Esophagus squamous epithelium (tissue), 5 donors: Measurements from ENCODE around the gene NAAA. TPM values are rescaled to one million over a fixed set of nuclear protein-coding genes. Genes with fewer than 3 reads are reported as not detected.
A peak's percentile ranks its signal among the peaks of the same experiment; 100 is the strongest.

Experiments used
- DNase-seq: peaks from one replicate; lab custom pipeline; 2025; lab: John Stamatoyannopoulos, UW
- H3K27ac ChIP-seq, 4 donors: fragments of 200-600 bp; sonication (generic); one replicate each; pipeline ENCODE4 v1.5.1; 2016 to 2019; ENCODE audit warnings: mild to moderate bottlenecking in 1 of 4
- H3K27me3 ChIP-seq, 4 donors: fragments of 200-600 bp; sonication (generic); 1 replicate in 3 of 4; 2 replicates in 1 of 4; pipeline versions ENCODE4 v1.5.1 to v1.6.0; 2017 to 2021; ENCODE audit warnings: antibody characterized with exemption in 1 of 4
- H3K36me3 ChIP-seq, 3 donors: fragments of 200-600 bp; sonication (generic); one replicate each; pipeline ENCODE4 v1.5.1; 2016 to 2019
- H3K4me1 ChIP-seq, 3 donors: fragments of 200-600 bp; sonication (generic); one replicate each; pipeline ENCODE4 v1.5.1; 2017 to 2019
- H3K4me3 ChIP-seq, 4 donors: fragments of 200-600 bp; sonication (generic); 1 replicate in 3 of 4; 2 replicates in 1 of 4; pipeline ENCODE4 v1.5.1; 2016 to 2019; ENCODE audit warnings: mild to moderate bottlenecking in 2 of 4, moderate library complexity in 1 of 4
- H3K9me3 ChIP-seq, 3 donors: fragments of 200-600 bp; sonication (generic); one replicate each; pipeline ENCODE4 v1.5.1; 2016 to 2019
- CTCF ChIP-seq, 6 experiments: fragments of 450-650 bp in 4 of 6; fragments of 200-600 bp in 2 of 6; sonication (generic) in 2 of 6; IDR thresholded peaks; one replicate each; pipeline ENCODE4 v1.5.1; 2016 to 2019; ENCODE audit warnings: antibody characterized with exemption in 6 of 6, mild to moderate bottlenecking in 4 of 6, moderate library complexity in 4 of 6
- POLR2A ChIP-seq, 4 donors: fragments of 450-650 bp; IDR thresholded peaks; one replicate each; pipeline ENCODE4 v1.6.1; 2017; ENCODE audit warnings: antibody characterized with exemption in 4 of 4, mild to moderate bottlenecking in 4 of 4, moderate library complexity in 3 of 4
- WGBS, 2 donors: methylation state at CpG; one replicate each; pipeline ENCODE4 v1.1.5; 2018; 5-methylcytosine and 5-hydroxymethylcytosine counted together
- intact Hi-C: fragments of 100-400 bp; cut with DNase I; formaldehyde crosslinking; loops from one replicate; pipeline ENCODE4 v1.15.0; 2022
- total RNA-seq, 4 donors: library from RNA; depleted of rRNA; stranded (reverse); fragments of >200 nt; gene quantifications; one replicate each; pipeline ENCODE4 v1.1.0, GENCODE V29; 2016
- donor health status: DM: yes; HTN: yes; CAD: no.

Gene NAAA
- total RNA-seq, 4 donors from 2014 or later: 53.6 to 152 (median 86.2) TPM

- WGBS, 2 donors: 75% methylated on average over 3 of the region's 3 CpGs
- intact Hi-C loops: no loop called here
- no peak for DNase-seq
Measured at GRCh38 chr4:75950213-75950815, 9.5 kb upstream of the NAAA start.

GRCh38 chr4:75948822-75949444 is 8.1 kb upstream of the NAAA start:
- Histone ChIP-seq H3K36me3 (peaks cover 0 to 86% (median 38%) of the 10 kb centered on the region in 3 donors), H3K4me3 (no peak overlapping the region), H3K4me1 (no peaks in the 10 kb centered on the region), H3K27me3 (no peaks in the 10 kb centered on the region), H3K27ac (no peak overlapping the region), H3K9me3 (no peaks in the 10 kb centered on the region)
- TF ChIP-seq CTCF (IDR thresholded peaks at IDR 0.05) (no peak), POLR2A (IDR thresholded peaks at IDR 0.05) (no peak)
- intact Hi-C loops: no loop called here
- 57 to 61% methylated on average over 5 of the region's 5 CpGs for WGBS, 2 donors
- DNase-seq: no peak

More at GRCh38 chr4:75950213-75950815, 9.5 kb upstream of the NAAA start:
- Histone ChIP-seq H3K36me3 (peaks cover 0 to 90% (median 38%) of the 10 kb centered on the region in 3 donors), H3K9me3 (no peaks in the 10 kb centered on the region), H3K4me3 (no peak overlapping the region), H3K4me1 (no peaks in the 10 kb centered on the region), H3K27ac (no peak overlapping the region), H3K27me3 (no peaks in the 10 kb centered on the region)
- TF ChIP-seq CTCF (IDR thresholded peaks at IDR 0.05): no peak
- no peak for TF ChIP-seq POLR2A (IDR thresholded peaks at IDR 0.05)

- peak overlapping the region; percentile 82 to 89 (median 86) for H3K27ac ChIP-seq
- peak overlapping the region; percentile 73 to 88 (median 82) for H3K4me3 ChIP-seq
- peaks cover 0 to 41% (median 7%) of the 10 kb centered on the region in 3 donors for H3K36me3 ChIP-seq
- DNase-seq: peak; percentile 51
- H3K9me3 ChIP-seq: no peaks in the 10 kb centered on the region
- 0% methylated on average over 39 of the region's 67 CpGs; no CpG with 5 or more reads in 1 of the 2 donors for WGBS, 2 donors
- H3K27me3 ChIP-seq: no peaks in the 10 kb centered on the region
- TF ChIP-seq POLR2A (IDR thresholded peaks at IDR 0.05): peak in 1 of 4 donors; percentile 48
- TF ChIP-seq CTCF (IDR thresholded peaks at IDR 0.05): peak in 1 of 6 experiments; percentile 3
- intact Hi-C loops: no loop called here
- H3K4me1 ChIP-seq: peaks cover 5 to 16% (median 10%) of the 10 kb centered on the region in 3 donors
Measured at GRCh38 chr4:75939890-75940691, 722 bp downstream of the NAAA start.

- DNase-seq: no peak
- peaks cover 0 to 52% (median 11%) of the 10 kb centered on the region in 3 donors for H3K36me3 ChIP-seq
- no peak overlapping the region for H3K27ac ChIP-seq
- no peak overlapping the region for H3K4me3 ChIP-seq
- peaks cover 0 to 9% (median 6%) of the 10 kb centered on the region in 3 donors for H3K4me1 ChIP-seq
- 84 to 100% methylated on average over 1 of the region's 1 CpG for WGBS, 2 donors
- intact Hi-C loops: no loop called here
- TF ChIP-seq POLR2A (IDR thresholded peaks at IDR 0.05) (no peak), CTCF (IDR thresholded peaks at IDR 0.05) (no peak)
- H3K9me3 ChIP-seq: no peaks in the 10 kb centered on the region
- H3K27me3 ChIP-seq: no peaks in the 10 kb centered on the region
Measured at GRCh38 chr4:75935628-75936027, 5.2 kb downstream of the NAAA start.
